Measurements from ENCODE around the gene ERBB2. TPM values are rescaled to one million over a fixed set of nuclear protein-coding genes. Genes with fewer than 3 reads are reported as not detected.

Gene ERBB2
- total RNA-seq, 2 experiments from 2014 or later = 6.4 to 6.6 TPM

DNA sequence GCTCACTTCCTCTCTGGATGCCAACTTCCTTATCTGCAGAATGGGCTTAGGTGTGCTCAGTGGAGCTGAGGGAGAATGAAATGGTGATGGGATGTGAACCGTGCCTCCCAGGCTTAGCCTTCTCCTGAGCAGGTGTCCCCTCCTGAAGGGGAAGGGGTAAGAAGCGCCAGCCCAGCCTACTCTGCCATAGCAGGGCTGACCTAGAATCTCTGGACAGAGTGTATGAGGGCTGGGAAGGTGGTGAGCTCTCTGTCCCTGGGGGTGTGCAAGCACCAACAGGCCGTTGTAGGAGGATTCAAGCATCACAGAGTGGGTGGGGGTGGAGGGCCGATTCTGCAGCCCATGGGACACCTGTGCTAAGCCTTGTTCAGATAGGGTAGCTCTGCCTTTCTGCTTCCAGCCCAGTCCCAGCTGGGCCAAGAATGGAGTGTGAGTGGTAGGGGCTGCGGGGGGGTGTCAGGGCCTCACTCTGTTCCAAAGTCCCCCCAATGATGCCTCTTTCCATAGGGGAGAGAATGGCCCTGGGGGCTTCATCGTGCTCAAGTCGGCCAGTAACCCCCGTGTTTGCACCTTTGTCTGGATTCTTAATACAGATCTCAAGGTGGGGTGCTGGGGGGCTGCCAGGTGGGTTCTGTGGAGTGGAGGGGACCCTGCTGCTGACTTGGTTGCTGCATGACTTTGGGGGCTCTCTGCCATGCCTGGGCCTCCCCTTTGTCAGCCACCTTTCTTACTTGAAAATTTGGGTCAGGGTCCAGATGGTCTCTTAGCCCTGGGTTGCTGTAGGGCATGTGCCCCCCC lies 37.9 kb upstream of the ERBB2 start:
- no peak overlapping the region for H3K4me3 Mint-ChIP-seq
- H3K4me1 Mint-ChIP-seq = peaks cover 10% of the 10 kb centered on the region
- H3K36me3 Mint-ChIP-seq = peaks cover 3% of the 10 kb centered on the region
- no peak for ATAC-seq (ENCODE audit: low read depth)
- peaks cover 4% of the 10 kb centered on the region for H3K27me3 Mint-ChIP-seq
- POLR2A ChIA-PET = no interaction called here
- no peak overlapping the region for H3K27ac Mint-ChIP-seq
- H3K9me3 Mint-ChIP-seq = no peaks in the 10 kb centered on the region
- DNase-seq = no peak

DNA sequence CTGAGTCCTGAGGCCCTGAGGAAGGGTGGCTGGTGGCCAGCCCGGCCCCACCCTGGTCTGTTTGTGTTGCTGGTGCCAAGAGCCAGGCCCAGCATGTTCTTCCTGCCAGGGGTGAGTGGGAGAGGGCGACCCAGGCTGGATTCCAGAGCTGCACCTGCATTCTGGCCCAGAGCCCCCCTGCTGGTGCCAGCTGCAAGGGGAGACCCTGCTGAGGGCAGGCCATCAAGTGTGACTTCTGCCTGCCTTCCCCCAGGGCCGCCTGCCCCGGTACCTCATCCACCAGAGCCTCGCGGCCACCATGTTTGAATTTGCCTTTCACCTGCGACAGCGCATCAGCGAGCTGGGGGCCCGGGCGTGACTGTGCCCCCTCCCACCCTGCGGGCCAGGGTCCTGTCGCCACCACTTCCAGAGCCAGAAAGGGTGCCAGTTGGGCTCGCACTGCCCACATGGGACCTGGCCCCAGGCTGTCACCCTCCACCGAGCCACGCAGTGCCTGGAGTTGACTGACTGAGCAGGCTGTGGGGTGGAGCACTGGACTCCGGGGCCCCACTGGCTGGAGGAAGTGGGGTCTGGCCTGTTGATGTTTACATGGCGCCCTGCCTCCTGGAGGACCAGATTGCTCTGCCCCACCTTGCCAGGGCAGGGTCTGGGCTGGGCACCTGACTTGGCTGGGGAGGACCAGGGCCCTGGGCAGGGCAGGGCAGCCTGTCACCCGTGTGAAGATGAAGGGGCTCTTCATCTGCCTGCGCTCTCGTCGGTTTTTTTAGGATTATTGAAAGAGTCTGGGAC lies 37.1 kb upstream of the ERBB2 start:
- no peaks in the 10 kb centered on the region for H3K9me3 Mint-ChIP-seq
- POLR2A ChIA-PET = no interaction called here
- no peak for DNase-seq
- H3K27ac Mint-ChIP-seq = no peak overlapping the region
- peaks cover 10% of the 10 kb centered on the region for H3K4me1 Mint-ChIP-seq
- ATAC-seq (ENCODE audit: low read depth) = no peak
- H3K36me3 Mint-ChIP-seq = peaks cover 3% of the 10 kb centered on the region
- H3K4me3 Mint-ChIP-seq = no peak overlapping the region
- H3K27me3 Mint-ChIP-seq = peaks cover 7% of the 10 kb centered on the region

DNA sequence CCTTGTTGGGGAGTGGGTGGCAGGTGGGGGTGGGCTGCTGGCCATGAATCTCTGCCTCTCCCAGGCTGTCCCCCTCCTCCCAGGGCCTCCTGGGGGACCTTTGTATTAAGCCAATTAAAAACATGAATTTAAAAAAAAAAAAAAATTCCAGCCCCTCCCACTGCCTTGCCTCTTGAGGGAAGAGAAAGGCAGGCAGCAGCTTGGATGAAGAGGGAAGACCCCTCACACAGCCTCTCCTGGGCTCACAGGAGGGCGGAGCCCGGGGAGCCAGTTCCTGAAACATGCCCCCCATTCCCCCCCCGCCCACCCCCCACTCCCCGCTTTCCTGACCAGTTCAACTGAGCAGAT lies 36.5 kb upstream of the ERBB2 start:
- Mint-ChIP-seq H3K4me3 (no peak overlapping the region), H3K9me3 (no peaks in the 10 kb centered on the region), H3K36me3 (peaks cover 3% of the 10 kb centered on the region), H3K27me3 (peaks cover 11% of the 10 kb centered on the region), H3K27ac (no peak overlapping the region), H3K4me1 (peaks cover 7% of the 10 kb centered on the region)
- no peak for DNase-seq
- no peak for ATAC-seq (ENCODE audit: low read depth)
- POLR2A ChIA-PET = no interaction called here

DNA sequence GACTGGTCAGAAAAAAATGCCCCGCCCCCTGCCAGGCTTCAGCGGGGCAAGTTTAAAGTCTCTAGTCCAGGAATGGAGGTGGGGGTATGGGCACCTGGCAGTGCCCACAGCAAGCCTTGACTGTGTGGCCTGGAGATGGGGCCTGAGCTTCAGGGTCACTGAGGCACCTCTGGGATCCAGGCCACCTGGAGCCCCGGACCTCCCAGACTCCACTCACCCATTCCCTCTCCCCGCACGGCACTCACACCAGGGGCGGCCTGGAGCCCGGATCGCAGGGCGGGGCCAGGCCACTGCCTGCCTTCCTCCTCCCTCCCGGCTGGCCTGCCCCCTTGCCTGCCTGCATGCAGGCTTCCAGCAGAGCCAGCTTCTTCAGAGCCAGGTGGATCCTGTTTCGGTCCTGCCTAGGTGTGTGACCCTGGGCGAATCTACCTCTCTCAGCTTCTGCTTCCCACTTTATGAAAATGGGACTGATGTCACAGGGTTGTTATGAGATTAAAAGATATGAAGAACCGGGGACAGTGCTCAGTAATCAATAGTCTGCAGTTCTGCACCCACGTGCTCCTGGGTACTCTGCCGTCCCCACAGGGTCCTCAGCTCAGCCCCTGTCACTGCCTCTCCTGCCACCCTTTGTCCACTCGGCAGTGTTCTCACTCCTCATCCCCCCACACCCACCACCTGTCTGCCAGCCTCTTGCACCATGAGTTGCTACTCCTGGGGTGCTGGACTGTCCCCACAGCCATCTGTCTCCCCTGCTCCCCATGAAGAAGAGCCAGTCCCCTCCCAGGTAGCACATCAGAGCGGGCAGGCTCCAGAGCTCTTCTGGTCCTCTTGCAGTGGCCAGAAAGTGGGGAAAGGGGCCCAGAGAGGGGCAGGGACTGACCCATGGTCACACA lies 35.9 kb upstream of the ERBB2 start:
- POLR2A ChIA-PET = no interaction called here
- DNase-seq (no peak), ATAC-seq (ENCODE audit: low read depth) (no peak)
- H3K9me3 Mint-ChIP-seq = no peaks in the 10 kb centered on the region
- H3K4me3 Mint-ChIP-seq = no peak overlapping the region
- peaks cover 15% of the 10 kb centered on the region for H3K27me3 Mint-ChIP-seq
- H3K4me1 Mint-ChIP-seq = peaks cover 11% of the 10 kb centered on the region
- peaks cover 3% of the 10 kb centered on the region for H3K36me3 Mint-ChIP-seq
- H3K27ac Mint-ChIP-seq = no peak overlapping the region

DNA sequence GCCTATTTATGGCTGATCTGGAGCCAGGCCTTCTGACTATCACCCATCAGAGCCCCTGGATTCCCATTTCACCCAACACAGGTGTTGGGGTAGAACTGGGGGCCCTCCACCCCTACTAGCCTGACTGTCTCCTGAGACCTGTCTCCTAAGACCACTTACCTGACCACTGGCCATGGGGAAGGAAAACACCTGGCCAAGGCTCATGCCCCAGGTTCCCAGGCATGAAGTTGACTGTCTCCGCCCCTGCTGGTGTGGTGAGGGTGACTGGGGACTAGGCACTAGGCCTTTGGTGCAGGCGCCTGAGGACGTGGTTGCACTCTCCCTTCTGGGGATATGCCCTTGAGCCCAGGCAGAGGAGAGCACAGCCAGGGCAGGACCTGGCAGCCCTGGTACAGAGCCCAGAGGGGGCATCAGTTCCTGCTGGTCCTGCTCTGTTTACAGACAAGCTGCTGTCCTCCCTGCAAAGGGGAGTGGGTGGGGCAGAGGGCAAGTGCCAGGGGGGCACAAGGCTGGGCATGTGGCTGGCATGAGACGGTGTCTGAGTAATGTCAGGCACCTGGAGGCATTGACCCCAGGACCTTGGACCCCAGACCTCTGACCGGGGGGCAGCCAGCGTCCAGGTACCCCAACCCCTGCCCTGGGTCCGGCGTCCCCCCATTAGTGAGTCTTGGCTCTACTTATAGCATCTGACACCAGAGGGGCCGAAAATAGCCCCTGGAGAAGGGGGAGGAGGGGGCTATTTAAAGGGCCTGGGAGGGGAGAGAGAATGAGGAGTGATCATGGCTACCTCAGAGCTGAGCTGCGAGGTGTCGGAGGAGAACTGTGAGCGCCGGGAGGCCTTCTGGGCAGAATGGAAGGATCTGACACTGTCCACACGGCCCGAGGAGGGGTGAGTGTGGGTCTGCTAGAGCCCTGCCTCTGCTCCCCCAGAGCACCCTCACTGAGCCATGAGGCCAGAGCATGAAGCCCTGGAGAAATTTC lies 35.0 kb upstream of the ERBB2 start, which contains the start of gene TCAP:
TSS of gene TCAP (plus strand) at position 769 of the 981 bp plus-strand sequence. CDS start at position 780, 11 bp downstream.
- Mint-ChIP-seq H3K36me3 (no peaks in the 10 kb centered on the region), H3K4me1 (peaks cover 9% of the 10 kb centered on the region), H3K27me3 (peaks cover 17% of the 10 kb centered on the region), H3K9me3 (no peaks in the 10 kb centered on the region), H3K27ac (no peak within 1 kb of the TSS), H3K4me3 (no peak within 1 kb of the TSS)
- ATAC-seq (ENCODE audit: low read depth) = no peak
- no peak for DNase-seq
- POLR2A ChIA-PET = no interaction called here

DNA sequence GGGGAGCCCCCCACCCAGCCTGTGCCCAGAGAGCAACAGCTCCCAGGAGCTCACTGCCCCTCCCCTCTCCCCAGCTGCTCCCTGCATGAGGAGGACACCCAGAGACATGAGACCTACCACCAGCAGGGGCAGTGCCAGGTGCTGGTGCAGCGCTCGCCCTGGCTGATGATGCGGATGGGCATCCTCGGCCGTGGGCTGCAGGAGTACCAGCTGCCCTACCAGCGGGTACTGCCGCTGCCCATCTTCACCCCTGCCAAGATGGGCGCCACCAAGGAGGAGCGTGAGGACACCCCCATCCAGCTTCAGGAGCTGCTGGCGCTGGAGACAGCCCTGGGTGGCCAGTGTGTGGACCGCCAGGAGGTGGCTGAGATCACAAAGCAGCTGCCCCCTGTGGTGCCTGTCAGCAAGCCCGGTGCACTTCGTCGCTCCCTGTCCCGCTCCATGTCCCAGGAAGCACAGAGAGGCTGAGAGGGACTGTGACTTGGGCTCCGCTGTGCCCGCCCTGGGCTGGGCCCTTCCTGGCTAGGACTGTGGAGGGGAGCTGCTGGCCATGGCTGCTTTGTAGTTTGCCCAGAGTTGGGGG lies 34.1 kb upstream of the ERBB2 start:
- no peak overlapping the region for H3K4me3 Mint-ChIP-seq
- H3K27ac Mint-ChIP-seq = no peak overlapping the region

DNA sequence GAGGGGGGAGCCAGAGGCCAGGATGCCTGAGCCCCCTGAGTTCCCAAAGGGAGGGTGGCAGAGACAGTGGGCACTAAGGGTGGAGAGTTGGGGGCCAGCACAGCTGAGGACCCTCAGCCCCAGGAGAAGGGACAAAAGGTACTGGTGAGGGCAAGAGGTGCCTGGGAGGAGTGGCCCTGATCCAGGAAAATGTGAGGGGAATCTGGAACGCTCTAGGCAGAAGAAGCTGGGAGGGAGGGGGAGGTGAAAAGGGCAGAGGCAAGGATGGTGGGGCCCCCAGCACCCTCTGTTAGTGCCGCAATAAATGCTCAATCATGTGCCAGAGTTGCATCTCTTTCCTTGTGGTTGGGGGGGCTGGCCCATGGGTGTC lies 33.6 kb upstream of the ERBB2 start:
- no peak for ATAC-seq (ENCODE audit: low read depth)
- peaks cover 7% of the 10 kb centered on the region for H3K4me1 Mint-ChIP-seq
- peaks cover 21% of the 10 kb centered on the region for H3K27me3 Mint-ChIP-seq
- no peaks in the 10 kb centered on the region for H3K9me3 Mint-ChIP-seq
- POLR2A ChIA-PET = interaction anchor here (1.0 kb wide), 1 partner anchor 10 kb away, joined by 3 read pairs; no protein-coding TSS in a partner anchor
- no peak for DNase-seq
- no peak overlapping the region for H3K27ac Mint-ChIP-seq
- H3K36me3 Mint-ChIP-seq = no peaks in the 10 kb centered on the region
- no peak overlapping the region for H3K4me3 Mint-ChIP-seq

More for the DNA sequence above, 34.1 kb upstream of the ERBB2 start:
- H3K4me1 Mint-ChIP-seq = peaks cover 7% of the 10 kb centered on the region
- H3K9me3 Mint-ChIP-seq = no peaks in the 10 kb centered on the region
- ATAC-seq (ENCODE audit: low read depth) (peak; percentile 13), DNase-seq (no peak)
- peaks cover 19% of the 10 kb centered on the region for H3K27me3 Mint-ChIP-seq
- POLR2A ChIA-PET = interaction anchor here (1.0 kb wide), 1 partner anchor 10 kb away, joined by 3 read pairs; no protein-coding TSS in a partner anchor
- H3K36me3 Mint-ChIP-seq = no peaks in the 10 kb centered on the region

DNA sequence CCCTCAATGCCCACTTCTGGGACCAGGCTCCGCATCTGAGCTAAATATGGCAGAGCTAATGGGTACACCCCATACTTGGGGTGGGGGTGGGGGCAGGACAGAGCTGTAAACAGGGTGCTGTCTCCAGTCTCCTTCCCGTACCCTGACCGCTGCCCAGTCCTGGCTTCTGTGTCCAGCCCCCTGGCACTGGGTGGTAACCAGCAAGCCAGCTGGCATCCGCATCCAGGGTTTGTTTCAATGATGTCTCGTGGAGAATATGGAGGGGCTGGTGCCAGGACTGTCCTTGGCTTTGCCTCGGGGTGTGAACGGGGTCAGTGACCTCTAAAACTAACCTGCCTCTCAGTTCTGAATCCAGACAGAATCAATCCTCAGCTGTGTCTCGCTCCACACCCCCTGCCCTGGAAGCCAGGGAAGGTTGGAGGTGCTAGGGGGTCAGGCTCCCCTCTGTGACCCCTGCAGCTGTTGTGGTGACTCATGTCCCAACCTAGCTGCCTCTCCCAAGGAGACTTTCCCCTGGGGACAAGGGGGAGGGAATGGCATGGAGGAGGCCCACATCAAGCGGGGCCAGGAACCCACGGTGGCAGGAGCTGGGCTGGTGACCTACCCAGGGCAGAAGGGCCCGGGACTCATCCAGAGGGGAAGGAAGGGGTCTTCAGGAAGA lies 33.1 kb upstream of the ERBB2 start:
- H3K4me1 Mint-ChIP-seq = peaks cover 5% of the 10 kb centered on the region
- POLR2A ChIA-PET = interaction anchor here (0.6 to 1.0 kb wide), 4 partner anchors 9 to 63 kb away, joined by 3 read pairs; no protein-coding TSS in a partner anchor
- ATAC-seq (ENCODE audit: low read depth) (no peak), DNase-seq (no peak)
- H3K9me3 Mint-ChIP-seq = no peaks in the 10 kb centered on the region
- no peak overlapping the region for H3K27ac Mint-ChIP-seq
- no peak overlapping the region for H3K4me3 Mint-ChIP-seq
- no peaks in the 10 kb centered on the region for H3K36me3 Mint-ChIP-seq
- peaks cover 21% of the 10 kb centered on the region for H3K27me3 Mint-ChIP-seq

DNA sequence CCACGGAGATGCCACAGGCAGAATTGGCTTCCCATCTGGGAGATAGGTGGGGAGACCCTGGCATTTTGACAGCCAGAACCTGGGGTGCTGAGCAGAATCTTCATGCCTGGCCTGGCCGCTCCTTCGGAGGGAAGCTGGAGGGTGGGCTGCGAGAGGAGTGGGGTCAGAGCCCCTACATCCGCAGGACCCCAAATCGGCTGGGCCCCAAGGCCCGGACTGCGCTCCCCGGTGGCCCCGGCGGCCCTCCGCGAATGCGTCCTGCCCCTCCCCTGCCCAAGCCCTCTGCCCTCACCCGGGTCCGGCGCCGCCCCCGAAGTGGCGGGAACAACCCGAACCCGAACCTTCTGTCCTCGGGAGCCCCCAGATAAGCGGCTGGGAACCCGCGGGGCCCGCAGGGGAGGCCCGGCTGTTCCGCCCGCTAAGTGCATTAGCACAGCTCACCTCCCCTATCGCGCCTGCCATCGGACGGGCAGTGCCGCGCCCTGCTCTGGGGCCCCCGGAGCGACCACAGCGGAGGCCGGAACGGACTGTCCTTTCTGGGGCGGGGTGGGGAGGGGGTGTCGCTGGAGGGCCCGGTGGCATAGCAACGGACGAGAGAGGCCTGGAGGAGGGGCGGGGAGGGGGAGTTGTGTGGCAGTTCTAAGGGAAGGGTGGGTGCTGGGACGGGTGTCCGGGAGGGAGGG lies 32.5 kb upstream of the ERBB2 start:
- no peak for DNase-seq
- POLR2A ChIA-PET = interaction anchor here (0.6 to 1.0 kb wide), 3 partner anchors 9 to 62 kb away, joined by 3 read pairs; no protein-coding TSS in a partner anchor
- ATAC-seq (ENCODE audit: low read depth) = no peak
- Mint-ChIP-seq H3K27me3 (peaks cover 24% of the 10 kb centered on the region), H3K9me3 (no peaks in the 10 kb centered on the region), H3K4me3 (peak overlapping the region; percentile 57), H3K36me3 (no peaks in the 10 kb centered on the region), H3K27ac (no peak overlapping the region), H3K4me1 (peaks cover 8% of the 10 kb centered on the region)

DNA sequence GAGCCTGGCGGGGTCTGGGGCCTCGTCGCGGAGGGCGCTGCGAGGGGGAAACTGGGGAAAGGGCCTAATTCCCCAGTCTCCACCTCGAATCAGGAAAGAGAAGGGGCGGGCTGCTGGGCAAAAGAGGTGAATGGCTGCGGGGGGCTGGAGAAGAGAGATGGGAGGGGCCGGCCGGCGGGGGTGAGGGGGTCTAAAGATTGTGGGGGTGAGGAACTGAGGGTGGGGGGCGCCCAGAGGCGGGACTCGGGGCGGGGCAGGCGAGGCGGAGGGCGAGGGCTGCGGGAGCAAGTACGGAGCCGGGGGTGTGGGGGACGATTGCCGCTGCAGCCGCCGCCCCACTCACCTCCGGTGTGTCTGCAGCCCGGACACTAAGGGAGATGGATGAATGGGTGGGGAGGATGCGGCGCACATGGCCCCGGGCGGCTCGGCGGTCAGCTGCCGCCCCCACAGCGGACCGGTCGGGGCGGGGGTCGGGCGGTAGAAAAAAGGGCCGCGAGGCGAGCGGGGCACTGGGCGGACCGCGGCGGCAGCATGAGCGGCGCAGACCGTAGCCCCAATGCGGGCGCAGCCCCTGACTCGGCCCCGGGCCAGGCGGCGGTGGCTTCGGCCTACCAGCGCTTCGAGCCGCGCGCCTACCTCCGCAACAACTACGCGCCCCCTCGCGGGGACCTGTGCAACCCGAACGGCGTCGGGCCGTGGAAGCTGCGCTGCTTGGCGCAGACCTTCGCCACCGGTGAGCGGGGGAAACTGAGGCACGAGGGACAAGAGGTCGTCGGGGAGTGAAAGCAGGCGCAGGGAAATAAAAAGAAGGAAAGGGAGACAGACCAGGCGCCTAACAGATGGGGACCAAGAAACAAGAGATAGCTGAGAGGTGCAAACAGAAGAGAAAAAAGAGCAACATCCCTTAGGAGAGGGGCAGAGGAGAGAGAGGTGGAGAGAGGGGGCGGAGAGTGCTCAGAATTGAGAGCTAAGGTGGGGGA lies 31.6 kb upstream of the ERBB2 start, which contains the start of gene PNMT:
TSS of gene PNMT (plus strand) at position 509 of the 980 bp plus-strand sequence. CDS start at position 532, 23 bp downstream.
- POLR2A ChIA-PET = interaction anchor here (0.8 to 1.7 kb wide), 3 partner anchors 20 to 267 kb away, joined by 3 to 8 read pairs (median 4); partner anchors contain the start of genes FBXL20 and PGAP3
- Mint-ChIP-seq H3K27ac (no peak within 1 kb of the TSS), H3K4me1 (peaks cover 8% of the 10 kb centered on the region), H3K9me3 (no peaks in the 10 kb centered on the region), H3K27me3 (peaks cover 24% of the 10 kb centered on the region), H3K36me3 (no peaks in the 10 kb centered on the region), H3K4me3 (peak within 1 kb of the TSS; percentile 62)
- peak; percentile 85 for DNase-seq
- ATAC-seq (ENCODE audit: low read depth) = peak; percentile 70
